HG03039 (cell line): ENCODE measurements around the gene PLCG2.

ENCODE experiments used
- ATAC-seq: cut with Tn5 transposase; IDR thresholded peaks from one replicate; pipeline ENCODE4 v1.9.1; 2021; ENCODE audit warnings: mild to moderate bottlenecking, moderate library complexity; ENCODE audit not compliant: unreplicated experiment

PLCG2 gene

GRCh38 chr16:81838794-81839193 lies 59.7 kb downstream of the PLCG2 start:
- ATAC-seq = peak; percentile 33

GRCh38 chr16:81841722-81842121 lies 62.6 kb downstream of the PLCG2 start:
- no peak for ATAC-seq

GRCh38 chr16:81842564-81843242 lies 63.6 kb downstream of the PLCG2 start:
- no peak for ATAC-seq

GRCh38 chr16:81843243-81843582 lies 64.1 kb downstream of the PLCG2 start:
- no peak for ATAC-seq

GRCh38 chr16:81843683-81844082 lies 64.6 kb downstream of the PLCG2 start:
- no peak for ATAC-seq

- no peak for ATAC-seq
These were observed 67.0 kb downstream of the PLCG2 start for GRCh38 chr16:81846105-81846504.

GRCh38 chr16:81848306-81848853 lies 69.3 kb downstream of the PLCG2 start:
- no peak for ATAC-seq

- no peak for ATAC-seq
These were observed 71.3 kb downstream of the PLCG2 start for GRCh38 chr16:81850197-81850944.

- ATAC-seq = no peak
These were observed 73.3 kb downstream of the PLCG2 start for GRCh38 chr16:81852347-81852746.

- no peak for ATAC-seq
These were observed 76.6 kb downstream of the PLCG2 start for GRCh38 chr16:81855552-81856153.

GRCh38 chr16:81860287-81861266 lies 81.5 kb downstream of the PLCG2 start:
- ATAC-seq = no peak

GRCh38 chr16:81861503-81861902 lies 82.4 kb downstream of the PLCG2 start:
- ATAC-seq = no peak

- no peak for ATAC-seq
These were observed 82.8 kb downstream of the PLCG2 start for GRCh38 chr16:81861915-81862314.

GRCh38 chr16:81863630-81864352 lies 84.7 kb downstream of the PLCG2 start:
- peak; percentile 66 for ATAC-seq

GRCh38 chr16:81864646-81865382 lies 85.7 kb downstream of the PLCG2 start:
- ATAC-seq = no peak

- ATAC-seq = no peak
These were observed 87.8 kb downstream of the PLCG2 start for GRCh38 chr16:81866820-81867440.

- ATAC-seq = no peak
These were observed 89.1 kb downstream of the PLCG2 start for GRCh38 chr16:81868057-81868748.

- no peak for ATAC-seq
These were observed 90.2 kb downstream of the PLCG2 start for GRCh38 chr16:81869326-81869725.
